GM23248 (cell line): ENCODE measurements around the gene GEMIN5.

Experiments used
- EZH2 ChIP-seq: fragments of 200-600 bp; sonication (generic); IDR thresholded peaks from 2 replicates; pipeline ENCODE4 v1.6.1; 2018; ENCODE audit warnings: antibody characterized with exemption, mild to moderate bottlenecking; ENCODE audit not compliant: insufficient read depth, poor library complexity, severe bottlenecking
- EZH2phosphoT487 ChIP-seq: fragments of 200-600 bp; sonication (generic); IDR thresholded peaks from 2 replicates; pipeline ENCODE4 v1.6.1; 2018; ENCODE audit warnings: antibody characterized with exemption, moderate library complexity, mild to moderate bottlenecking, low read depth; ENCODE audit not compliant: insufficient read depth

GRCh38 chr5:154916874-154917273 lies 21.1 kb downstream of the GEMIN5 start:
- TF ChIP-seq EZH2phosphoT487 = no peak
- no peak for TF ChIP-seq EZH2
